ENCODE measurements around the gene ZNF81.

ZNF81 gene

GRCh38 chrX:47864785-47865184 is 28.1 kb downstream of the ZNF81 start:
- peaks cover 25% of the 10 kb centered on the region for H3K9me3 Mint-ChIP-seq
- H3K27me3 Mint-ChIP-seq (ENCODE audit: low read depth, poor library complexity) = peaks cover 3% of the 10 kb centered on the region
- no peak overlapping the region for H3K4me3 Mint-ChIP-seq
- no peak for TF ChIP-seq CTCF (IDR thresholded peaks at IDR 0.05)
- no peaks in the 10 kb centered on the region for H3K36me3 Mint-ChIP-seq (ENCODE audit: low read depth)
- no peak overlapping the region for H3K27ac Mint-ChIP-seq
- no peak for DNase-seq
- peaks cover 6% of the 10 kb centered on the region for H3K4me1 Mint-ChIP-seq

GRCh38 chrX:47873123-47873522 is 36.4 kb downstream of the ZNF81 start:
- no peak for DNase-seq
- peaks cover 7% of the 10 kb centered on the region for H3K27me3 Mint-ChIP-seq (ENCODE audit: low read depth, poor library complexity)
- H3K36me3 Mint-ChIP-seq (ENCODE audit: low read depth) = peaks cover 43% of the 10 kb centered on the region
- peaks cover 41% of the 10 kb centered on the region for H3K9me3 Mint-ChIP-seq
- H3K4me3 Mint-ChIP-seq = no peak overlapping the region
- no peak for TF ChIP-seq CTCF (IDR thresholded peaks at IDR 0.05)
- no peak overlapping the region for H3K27ac Mint-ChIP-seq
- H3K4me1 Mint-ChIP-seq = no peaks in the 10 kb centered on the region

- Mint-ChIP-seq H3K4me1 (no peaks in the 10 kb centered on the region), H3K27ac (no peak overlapping the region), H3K36me3 (ENCODE audit: low read depth) (peaks cover 71% of the 10 kb centered on the region), H3K27me3 (ENCODE audit: low read depth, poor library complexity) (peaks cover 7% of the 10 kb centered on the region), H3K4me3 (no peak overlapping the region), H3K9me3 (peaks cover 74% of the 10 kb centered on the region)
- no peak for TF ChIP-seq CTCF (IDR thresholded peaks at IDR 0.05)
- DNase-seq = no peak
These were observed 40.6 kb downstream of the ZNF81 start for GRCh38 chrX:47877327-47877726.

GRCh38 chrX:47878198-47878597 is 41.5 kb downstream of the ZNF81 start:
- DNase-seq = no peak
- peaks cover 73% of the 10 kb centered on the region for H3K9me3 Mint-ChIP-seq
- no peaks in the 10 kb centered on the region for H3K4me1 Mint-ChIP-seq
- peaks cover 68% of the 10 kb centered on the region for H3K36me3 Mint-ChIP-seq (ENCODE audit: low read depth)
- no peak overlapping the region for H3K4me3 Mint-ChIP-seq
- H3K27me3 Mint-ChIP-seq (ENCODE audit: low read depth, poor library complexity) = peaks cover 7% of the 10 kb centered on the region
- no peak overlapping the region for H3K27ac Mint-ChIP-seq
- TF ChIP-seq CTCF (IDR thresholded peaks at IDR 0.05) = no peak

GRCh38 chrX:47879463-47879862 is 42.8 kb downstream of the ZNF81 start:
- Mint-ChIP-seq H3K4me1 (no peaks in the 10 kb centered on the region), H3K27ac (no peak overlapping the region), H3K27me3 (ENCODE audit: low read depth, poor library complexity) (no peaks in the 10 kb centered on the region), H3K9me3 (peaks cover 65% of the 10 kb centered on the region), H3K4me3 (no peak overlapping the region), H3K36me3 (ENCODE audit: low read depth) (peaks cover 64% of the 10 kb centered on the region)
- TF ChIP-seq CTCF (IDR thresholded peaks at IDR 0.05) = no peak
- DNase-seq = no peak

- TF ChIP-seq CTCF (IDR thresholded peaks at IDR 0.05) = no peak
- DNase-seq = no peak
- Mint-ChIP-seq H3K4me3 (no peak overlapping the region), H3K27me3 (ENCODE audit: low read depth, poor library complexity) (no peaks in the 10 kb centered on the region), H3K9me3 (peaks cover 73% of the 10 kb centered on the region), H3K36me3 (ENCODE audit: low read depth) (peaks cover 77% of the 10 kb centered on the region), H3K4me1 (no peaks in the 10 kb centered on the region), H3K27ac (no peak overlapping the region)
These were observed 44.2 kb downstream of the ZNF81 start for GRCh38 chrX:47880927-47881326.

Data from nephron progenitor cell (in vitro differentiated cells).